Fibroblast of pulmonary artery (primary cell): ENCODE data around the gene EFNA1.

Experiments
- DNase-seq: peaks from one replicate; pipeline ENCODE4 v3.0.0-alpha.2; 2010; ENCODE audit warnings: low read depth
- H3K4me3 ChIP-seq: replicated peaks from 2 replicates; pipeline ENCODE4 v1.5.1; 2011; ENCODE audit warnings: low read depth, mild to moderate bottlenecking, control low read depth, low read length, moderate library complexity
- TF ChIP-seq, protein P1 (sequence below): IDR thresholded peaks from 2 replicates; pipeline ENCODE4 v1.5.1; 2011; ENCODE audit warnings: mild to moderate bottlenecking, control low read depth, low read length, inconsistent platforms; ENCODE audit errors: missing control alignments

Gene EFNA1

DNA sequence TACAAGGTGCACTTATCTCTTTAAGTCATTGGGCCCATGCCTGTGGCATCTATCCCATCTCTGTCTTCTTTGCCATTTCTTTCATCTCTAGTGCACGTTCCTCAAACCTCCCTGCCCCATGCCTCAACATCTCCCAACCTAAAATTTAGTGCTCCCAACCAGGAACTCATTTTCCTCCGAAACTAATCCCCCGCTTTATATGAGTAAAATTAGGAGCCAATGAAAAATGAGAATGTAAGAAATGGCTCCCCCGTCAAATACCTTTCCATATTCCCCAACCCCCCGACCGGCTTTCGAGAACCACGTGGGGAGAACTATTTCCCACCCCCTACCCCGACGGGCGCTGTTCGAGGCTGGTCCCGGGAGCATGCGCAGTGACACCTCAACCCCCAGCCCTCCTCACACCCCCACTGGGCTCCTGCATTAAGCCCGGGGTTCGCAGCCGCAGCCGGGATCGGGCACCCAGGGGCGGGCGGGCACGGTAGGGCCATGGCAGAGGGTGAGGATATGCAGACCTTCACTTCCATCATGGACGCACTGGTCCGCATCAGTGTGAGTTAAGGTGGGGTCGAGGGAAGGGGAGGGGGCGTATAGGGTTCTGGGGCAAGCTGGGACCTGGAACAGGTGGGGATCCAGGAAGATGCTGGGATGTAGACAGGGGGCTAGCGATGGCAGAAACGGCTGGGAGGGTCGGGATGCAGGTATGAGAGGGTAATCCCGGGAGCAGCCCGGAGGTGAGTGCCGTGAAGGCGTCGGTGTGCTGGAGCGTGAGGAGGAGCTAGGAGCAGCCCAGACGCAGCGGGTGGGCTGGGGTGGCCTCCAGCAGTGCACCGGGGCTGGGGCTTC lies 46.0 kb downstream of the EFNA1 start, which contains the start of gene TRIM46:
Gene TRIM46, plus strand, starts transcription at position 372 of the 846 bp plus-strand sequence. Its CDS starts 118 bp downstream, at position 490.
- peak; percentile 52 for DNase-seq
- TF ChIP-seq, protein P1, sequence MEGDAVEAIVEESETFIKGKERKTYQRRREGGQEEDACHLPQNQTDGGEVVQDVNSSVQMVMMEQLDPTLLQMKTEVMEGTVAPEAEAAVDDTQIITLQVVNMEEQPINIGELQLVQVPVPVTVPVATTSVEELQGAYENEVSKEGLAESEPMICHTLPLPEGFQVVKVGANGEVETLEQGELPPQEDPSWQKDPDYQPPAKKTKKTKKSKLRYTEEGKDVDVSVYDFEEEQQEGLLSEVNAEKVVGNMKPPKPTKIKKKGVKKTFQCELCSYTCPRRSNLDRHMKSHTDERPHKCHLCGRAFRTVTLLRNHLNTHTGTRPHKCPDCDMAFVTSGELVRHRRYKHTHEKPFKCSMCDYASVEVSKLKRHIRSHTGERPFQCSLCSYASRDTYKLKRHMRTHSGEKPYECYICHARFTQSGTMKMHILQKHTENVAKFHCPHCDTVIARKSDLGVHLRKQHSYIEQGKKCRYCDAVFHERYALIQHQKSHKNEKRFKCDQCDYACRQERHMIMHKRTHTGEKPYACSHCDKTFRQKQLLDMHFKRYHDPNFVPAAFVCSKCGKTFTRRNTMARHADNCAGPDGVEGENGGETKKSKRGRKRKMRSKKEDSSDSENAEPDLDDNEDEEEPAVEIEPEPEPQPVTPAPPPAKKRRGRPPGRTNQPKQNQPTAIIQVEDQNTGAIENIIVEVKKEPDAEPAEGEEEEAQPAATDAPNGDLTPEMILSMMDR, result no peak

GRCh38 chr1:155174324-155175280 lies 46.9 kb downstream of the EFNA1 start:
- TF ChIP-seq, protein P1, result no peak
- peak; percentile 35 for DNase-seq
- peak overlapping the region; percentile 98 for H3K4me3 ChIP-seq

More for the DNA sequence above, 46.0 kb downstream of the EFNA1 start, which contains the start of gene TRIM46:
- peak within 1 kb of the TSS; percentile 98 for H3K4me3 ChIP-seq

GRCh38 chr1:155175281-155175926 lies 47.7 kb downstream of the EFNA1 start:
- H3K4me3 ChIP-seq, result peak overlapping the region; percentile 98
- TF ChIP-seq, protein P1, result no peak
- DNase-seq, result no peak

DNA sequence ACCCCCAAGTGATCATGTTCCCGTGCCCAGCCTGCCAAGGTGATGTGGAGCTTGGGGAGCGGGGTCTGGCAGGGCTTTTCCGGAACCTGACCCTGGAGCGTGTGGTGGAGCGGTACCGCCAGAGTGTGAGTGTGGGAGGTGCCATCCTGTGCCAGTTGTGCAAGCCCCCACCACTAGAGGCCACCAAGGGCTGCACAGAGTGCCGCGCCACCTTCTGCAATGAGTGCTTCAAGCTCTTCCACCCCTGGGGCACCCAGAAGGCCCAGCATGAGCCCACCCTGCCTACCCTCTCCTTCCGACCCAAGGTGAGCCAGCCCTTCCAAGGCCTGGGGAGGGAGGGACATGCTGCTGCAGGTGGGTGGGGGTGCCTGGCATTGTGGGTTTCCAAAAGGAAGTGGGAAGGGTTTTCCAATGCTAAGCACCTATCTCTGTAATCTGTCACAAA lies 48.3 kb downstream of the EFNA1 start:
- DNase-seq, result no peak
- H3K4me3 ChIP-seq, result no peak overlapping the region
- TF ChIP-seq, protein P1, result no peak

DNA sequence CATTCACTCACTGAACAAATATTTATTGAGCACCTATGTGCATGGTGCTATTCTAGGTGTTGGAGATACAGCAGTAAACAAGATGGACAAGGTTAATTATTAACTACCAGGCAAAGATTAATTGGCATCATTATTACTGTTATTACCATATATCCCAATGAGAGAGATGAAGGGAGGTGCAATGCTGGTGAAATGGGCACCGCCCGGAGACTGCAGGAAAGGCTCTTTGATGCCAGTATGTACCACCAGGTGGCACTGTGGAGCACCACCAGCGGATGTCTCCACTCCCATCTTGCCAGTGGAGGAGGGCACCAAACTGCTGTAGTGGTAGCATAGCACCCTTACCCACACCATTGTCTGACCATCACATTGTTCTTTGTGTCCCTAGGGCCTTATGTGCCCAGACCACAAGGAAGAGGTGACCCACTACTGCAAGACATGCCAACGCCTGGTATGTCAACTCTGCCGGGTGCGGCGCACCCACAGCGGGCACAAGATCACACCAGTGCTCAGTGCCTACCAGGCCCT lies 48.9 kb downstream of the EFNA1 start:
- TF ChIP-seq, protein P1, result peak; percentile 98
- peak; percentile 78 for DNase-seq
- H3K4me3 ChIP-seq, result no peak overlapping the region
